HG03066 (cell line): Measurements from ENCODE around the gene NUP35.
A peak's percentile ranks its signal among the peaks of the same experiment; 100 is the strongest.

Experiments
- ATAC-seq: cut with Tn5 transposase; IDR thresholded peaks from one replicate; pipeline ENCODE4 v1.9.1; 2021; ENCODE audit warnings: low read depth; ENCODE audit not compliant: unreplicated experiment

Gene NUP35

GRCh38 chr2:183124222-183124956 is at the start of gene NUP35:
NUP35 (plus strand) TSS chr2:183124443; CDS start chr2:183124458, 15 bp downstream.
- ATAC-seq: peak; percentile 86

DNA sequence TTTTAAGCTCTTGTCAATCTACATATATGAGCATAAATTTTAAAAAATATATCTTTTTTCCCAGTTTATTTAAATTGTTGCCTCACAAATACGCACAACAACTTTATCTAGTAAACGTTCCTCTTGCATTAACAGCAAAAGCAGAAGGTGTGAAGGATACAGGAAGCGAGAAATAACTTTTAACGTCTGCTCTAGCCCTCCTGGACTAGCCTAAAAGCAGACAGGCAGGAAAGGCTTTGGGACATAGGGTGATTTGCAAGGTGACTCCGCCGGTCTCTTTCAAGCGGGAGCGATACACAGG is 46.1 kb upstream of the NUP35 start:
- no peak for ATAC-seq

DNA sequence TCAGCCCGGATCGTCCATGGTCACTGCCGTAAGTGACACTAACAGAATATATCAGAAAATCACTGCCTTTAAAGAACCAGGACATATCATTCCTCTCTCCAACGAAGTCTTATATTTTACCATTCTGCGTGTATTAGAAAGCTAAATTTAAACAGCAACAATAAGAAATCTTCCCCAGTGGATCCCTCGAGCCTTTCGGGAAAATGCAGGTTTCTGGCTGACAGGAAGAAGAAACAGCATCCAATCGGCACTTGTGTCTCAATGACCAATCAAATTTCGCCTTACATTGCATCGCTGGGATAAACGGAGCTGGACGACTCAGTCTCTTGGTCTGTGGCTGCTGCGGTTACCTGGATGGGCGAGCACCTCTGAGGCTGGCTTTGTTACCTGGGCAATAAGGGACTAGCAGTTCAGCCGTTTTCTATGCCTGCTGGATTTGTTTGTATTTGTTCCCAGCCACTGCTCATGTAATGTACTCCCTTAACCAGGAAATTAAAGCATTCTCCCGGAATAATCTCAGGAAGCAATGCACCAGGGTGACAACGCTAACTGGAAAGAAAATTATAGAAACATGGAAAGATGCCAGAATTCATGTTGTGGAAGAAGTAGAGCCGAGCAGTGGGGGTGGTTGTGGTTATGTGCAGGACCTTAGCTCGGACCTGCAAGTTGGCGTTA is 45.6 kb upstream of the NUP35 start, which contains the start of gene DUSP19:
Gene DUSP19 (plus strand): TSS at position 284 of the 675 bp plus-strand sequence. CDS start 187 bp downstream, at position 471.
- peak; percentile 92 for ATAC-seq

GRCh38 chr2:183079139-183079775 is 45.0 kb upstream of the NUP35 start:
- peak; percentile 23 for ATAC-seq

DNA sequence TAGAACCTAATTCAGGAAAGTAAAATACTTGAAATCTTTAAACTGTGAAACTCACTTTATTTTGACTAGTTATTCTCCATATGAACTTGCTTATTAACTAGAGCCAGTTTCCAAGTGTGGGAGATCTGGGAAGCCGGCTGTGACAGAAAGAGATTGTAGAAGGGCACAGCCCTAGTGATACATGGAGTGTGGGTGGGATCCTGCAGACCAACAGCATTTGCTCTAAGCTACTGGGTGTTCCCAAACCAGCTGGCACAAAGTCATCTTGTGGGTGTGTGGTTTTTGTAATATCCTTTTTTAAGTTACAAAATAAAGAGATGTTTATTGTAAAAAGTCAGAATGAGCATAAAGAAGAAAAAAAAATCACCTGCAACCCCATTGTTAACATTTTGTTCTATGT is 42.3 kb upstream of the NUP35 start:
- ATAC-seq: no peak

GRCh38 chr2:183088061-183088460 is 36.2 kb upstream of the NUP35 start:
- ATAC-seq: no peak

- ATAC-seq: peak; percentile 64
Observed at GRCh38 chr2:183089192-183089851, 34.9 kb upstream of the NUP35 start.

DNA sequence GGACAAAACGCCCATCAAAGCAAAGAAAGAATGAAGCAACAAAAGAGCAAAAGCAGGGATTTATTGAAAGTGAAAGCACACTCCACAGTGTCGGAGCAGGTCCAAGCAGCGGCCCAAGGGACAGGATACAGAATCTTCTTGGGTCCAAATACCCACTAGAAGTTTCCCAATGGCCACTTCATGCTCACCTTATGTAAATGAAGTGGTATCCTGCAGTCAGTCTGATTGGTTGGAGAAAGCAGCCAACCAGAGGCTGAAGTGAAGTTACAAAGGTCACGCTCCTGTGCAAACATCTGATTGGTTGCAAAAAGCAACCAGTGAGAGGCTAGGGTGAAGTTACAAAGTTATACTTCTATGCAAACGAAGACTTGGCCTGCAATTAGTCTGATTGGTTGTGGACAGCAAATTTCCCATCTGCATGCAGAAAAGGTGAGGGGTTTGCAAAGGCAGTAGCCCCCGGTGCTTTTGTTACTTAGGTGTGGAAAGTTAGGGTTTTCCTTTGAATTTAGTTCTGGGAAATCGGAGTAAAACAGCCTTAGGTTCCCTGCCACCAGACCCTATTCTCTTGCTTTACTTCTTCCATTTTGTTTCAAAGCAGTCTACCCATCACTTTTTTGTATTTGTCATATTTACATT is 32.8 kb upstream of the NUP35 start:
- no peak for ATAC-seq

GRCh38 chr2:183091954-183092345 is 32.3 kb upstream of the NUP35 start:
- ATAC-seq: no peak

- peak; percentile 71 for ATAC-seq
Observed at GRCh38 chr2:183093857-183094657, 30.2 kb upstream of the NUP35 start.

DNA sequence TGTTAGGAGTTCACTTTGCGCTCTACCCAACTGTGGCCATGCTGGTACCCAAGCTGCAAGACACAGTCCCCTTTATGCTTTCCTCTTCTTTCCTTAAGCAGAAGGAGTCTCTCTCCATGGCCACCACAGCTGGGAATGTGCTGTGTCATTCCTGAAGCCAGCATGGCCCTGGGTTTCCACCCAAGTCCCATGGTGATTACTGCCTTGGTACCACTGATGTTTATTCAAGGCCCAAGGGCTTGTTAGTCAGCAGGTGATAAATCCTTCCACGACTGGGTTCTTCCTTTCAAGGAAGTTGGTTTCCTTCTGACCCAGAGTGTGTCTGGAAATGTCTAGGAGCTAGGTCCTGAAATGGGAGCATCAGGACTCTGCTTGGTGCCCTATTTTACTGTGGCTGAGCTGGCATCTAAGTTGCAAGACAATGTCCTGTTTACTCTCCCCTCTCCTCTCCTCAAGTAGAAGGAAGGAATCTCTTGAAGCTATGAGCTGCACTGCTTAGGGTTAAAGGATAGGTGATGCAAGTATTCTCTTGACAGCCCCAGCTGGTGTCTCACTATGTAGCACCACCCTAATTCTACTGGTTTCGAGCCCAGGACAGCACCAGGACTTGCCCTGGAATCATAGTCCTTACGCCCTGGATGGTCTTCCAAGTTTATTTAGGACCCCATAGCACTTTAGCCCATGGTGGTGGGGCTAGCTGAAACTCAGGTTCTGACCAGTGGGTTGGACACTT is 18.7 kb upstream of the NUP35 start:
- no peak for ATAC-seq

DNA sequence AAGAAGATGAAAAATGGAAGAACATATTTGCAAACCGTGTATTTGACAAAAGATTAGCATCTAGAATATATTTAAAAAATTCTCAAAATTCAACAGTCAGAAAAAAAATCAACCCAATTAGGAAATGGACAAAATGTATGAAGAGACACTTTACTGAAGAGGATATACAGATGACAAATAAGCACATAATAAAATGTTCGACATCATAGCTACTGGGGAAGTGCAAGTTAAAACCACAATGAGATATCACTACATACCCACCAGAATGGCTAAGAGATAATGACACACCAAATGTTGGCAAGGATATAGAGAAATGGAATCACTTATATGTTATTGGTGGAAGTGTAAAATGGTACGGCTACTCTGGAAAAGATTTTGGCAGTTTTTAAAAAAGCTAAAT is 11.7 kb upstream of the NUP35 start:
- ATAC-seq: no peak

GRCh38 chr2:183113630-183114029 is 10.6 kb upstream of the NUP35 start:
- no peak for ATAC-seq

DNA sequence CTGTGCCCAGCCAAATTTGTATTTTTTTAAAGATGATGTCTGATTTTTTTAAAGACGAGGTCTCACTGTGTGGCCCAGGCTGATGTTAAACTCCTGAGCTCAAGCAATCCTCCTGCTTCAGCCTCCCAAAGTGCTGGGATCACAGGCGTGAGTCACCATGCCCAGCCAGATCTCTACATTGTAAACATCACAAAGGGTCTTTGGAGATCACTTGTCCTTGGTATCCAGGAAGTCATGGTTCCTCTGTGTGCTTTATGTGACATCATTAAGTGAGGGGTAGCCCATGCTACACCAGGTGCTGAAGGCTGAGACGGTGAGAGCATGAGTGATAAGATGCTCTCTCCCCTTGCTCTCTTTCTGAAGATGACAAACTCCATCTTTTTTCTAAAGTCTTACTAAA is 7.0 kb upstream of the NUP35 start:
- no peak for ATAC-seq

DNA sequence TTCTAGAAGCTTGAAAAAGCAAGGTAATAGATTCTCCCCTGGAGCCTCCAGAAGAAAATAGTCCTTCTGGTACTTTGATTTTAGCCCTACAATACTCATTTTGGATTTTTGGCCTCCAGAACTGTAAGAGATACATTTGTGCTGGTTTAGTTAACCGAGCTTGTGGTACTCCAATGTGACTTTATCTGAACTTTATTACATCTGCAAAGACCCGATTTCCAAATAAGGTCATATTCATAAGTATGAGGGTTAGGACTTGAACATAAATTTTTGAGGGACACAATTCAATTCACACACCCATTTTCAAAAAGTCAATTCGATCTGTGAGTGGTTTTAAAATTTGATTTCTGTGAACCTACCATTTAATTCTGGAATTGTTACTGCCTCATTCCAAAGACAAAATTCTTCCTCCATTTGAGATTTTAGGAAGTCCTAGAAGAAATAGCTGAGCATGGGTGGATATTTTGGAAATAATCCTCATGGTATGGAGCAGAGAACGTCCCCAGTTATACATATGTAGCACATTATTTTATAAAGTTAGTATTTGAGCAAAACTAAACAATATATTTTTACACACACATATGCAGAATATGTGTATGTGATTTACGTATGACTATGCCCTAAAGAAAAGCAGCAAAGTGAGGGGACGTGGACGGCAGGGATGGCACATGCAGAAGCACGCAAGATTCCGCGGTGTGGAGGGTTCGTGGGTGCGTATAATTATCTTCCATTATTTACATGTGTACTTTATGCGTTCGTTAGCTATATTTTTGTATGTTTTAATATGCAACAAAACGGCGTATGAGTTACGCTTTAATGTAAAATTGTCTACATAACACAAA is 905 bp upstream of the NUP35 start:
- ATAC-seq: no peak

DNA sequence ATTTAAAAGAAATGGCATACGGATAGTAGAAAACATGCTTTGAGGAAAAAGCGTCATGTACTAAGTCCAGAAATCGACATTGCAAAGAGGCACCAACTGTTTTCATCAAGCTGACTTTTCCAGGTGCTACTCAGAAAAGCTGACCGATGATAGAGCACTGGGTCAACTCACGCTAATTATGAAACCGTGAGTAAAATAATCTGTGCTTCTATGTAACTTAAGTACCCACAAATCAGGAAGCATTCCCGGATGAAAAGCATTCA is 353 bp upstream of the NUP35 start:
- peak; percentile 28 for ATAC-seq

- no peak for ATAC-seq
Observed at GRCh38 chr2:183124957-183125255, 663 bp downstream of the NUP35 start.

- ATAC-seq: no peak
Observed at GRCh38 chr2:183125659-183126341, 1.6 kb downstream of the NUP35 start.
